WTC11 (cell line): ENCODE data around the gene PMEPA1.

Experiments used
- CREB1 ChIP-seq: sonication (generic); formaldehyde crosslinking; IDR thresholded peaks from 2 replicates; pipeline ENCODE4 v1.8.0; 2023; ENCODE audit warnings: mild to moderate bottlenecking, missing genetic modification reagents
- NR2C2 ChIP-seq: sonication (generic); formaldehyde crosslinking; IDR thresholded peaks from 2 replicates; pipeline ENCODE4 v1.8.0; 2022; ENCODE audit warnings: mild to moderate bottlenecking, missing genetic modification reagents
- NR3C1 ChIP-seq: sonication (generic); formaldehyde crosslinking; conservative IDR thresholded peaks from 2 replicates; pipeline ENCODE4 v1.8.1; 2023; ENCODE audit warnings: low read depth, mild to moderate bottlenecking, missing genetic modification reagents
- SMAD4 ChIP-seq: sonication (generic); formaldehyde crosslinking; IDR thresholded peaks from 2 replicates; pipeline ENCODE4 v1.8.0; 2022; ENCODE audit warnings: mild to moderate bottlenecking, missing genetic modification reagents
- TF ChIP-seq, protein P1 (sequence below): fragments of 200-600 bp; IDR thresholded peaks from 2 replicates; pipeline ENCODE4 v1.8.0; 2022; ENCODE audit warnings: antibody characterized with exemption
- TF ChIP-seq, protein P2 (sequence below): sonication (generic); formaldehyde crosslinking; IDR thresholded peaks from 2 replicates; pipeline ENCODE4 v1.8.0; 2022; ENCODE audit warnings: mild to moderate bottlenecking, missing genetic modification reagents

DNA sequence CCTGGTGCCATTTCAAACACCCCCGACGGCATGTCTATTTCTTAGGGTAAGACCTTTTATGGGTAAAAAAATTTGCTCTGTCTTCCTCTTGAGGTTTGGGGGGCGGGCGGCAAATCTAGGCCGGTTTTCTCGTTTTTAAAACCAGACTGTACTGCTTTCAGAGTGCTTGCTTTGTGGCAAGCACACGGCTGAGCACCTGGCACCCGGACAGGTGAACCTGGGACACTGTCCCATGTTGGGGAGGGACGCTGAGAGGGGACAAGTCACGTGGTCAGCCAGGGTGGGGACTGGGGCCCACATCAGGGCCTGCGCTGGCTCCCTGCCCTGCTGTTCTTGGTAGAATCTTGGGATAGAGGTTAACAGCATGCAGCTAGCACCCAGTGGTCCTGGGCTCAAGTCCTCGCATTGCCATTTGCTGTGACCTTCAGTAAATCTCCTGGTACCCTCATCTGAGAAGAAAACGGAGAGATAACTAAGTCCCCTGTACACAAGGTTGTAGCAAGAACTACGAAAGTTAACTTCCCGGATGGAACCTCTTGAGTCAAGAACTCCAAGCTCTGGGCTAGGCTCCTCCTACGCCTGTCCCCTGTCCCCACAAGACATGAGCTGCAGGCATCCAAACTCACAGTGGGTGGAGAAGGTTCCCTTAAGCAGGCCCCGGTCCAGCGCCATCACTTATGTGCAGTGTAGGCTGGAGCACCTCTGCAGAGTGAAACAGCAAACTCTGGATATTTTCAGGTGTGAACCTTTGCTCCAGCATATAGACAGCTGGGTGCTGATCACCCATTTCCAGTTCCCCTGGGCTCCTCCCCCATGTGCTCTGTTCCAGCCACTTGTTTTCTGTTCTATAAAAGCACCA lies 41.7 kb downstream of the PMEPA1 start:
- TF ChIP-seq, protein P1, sequence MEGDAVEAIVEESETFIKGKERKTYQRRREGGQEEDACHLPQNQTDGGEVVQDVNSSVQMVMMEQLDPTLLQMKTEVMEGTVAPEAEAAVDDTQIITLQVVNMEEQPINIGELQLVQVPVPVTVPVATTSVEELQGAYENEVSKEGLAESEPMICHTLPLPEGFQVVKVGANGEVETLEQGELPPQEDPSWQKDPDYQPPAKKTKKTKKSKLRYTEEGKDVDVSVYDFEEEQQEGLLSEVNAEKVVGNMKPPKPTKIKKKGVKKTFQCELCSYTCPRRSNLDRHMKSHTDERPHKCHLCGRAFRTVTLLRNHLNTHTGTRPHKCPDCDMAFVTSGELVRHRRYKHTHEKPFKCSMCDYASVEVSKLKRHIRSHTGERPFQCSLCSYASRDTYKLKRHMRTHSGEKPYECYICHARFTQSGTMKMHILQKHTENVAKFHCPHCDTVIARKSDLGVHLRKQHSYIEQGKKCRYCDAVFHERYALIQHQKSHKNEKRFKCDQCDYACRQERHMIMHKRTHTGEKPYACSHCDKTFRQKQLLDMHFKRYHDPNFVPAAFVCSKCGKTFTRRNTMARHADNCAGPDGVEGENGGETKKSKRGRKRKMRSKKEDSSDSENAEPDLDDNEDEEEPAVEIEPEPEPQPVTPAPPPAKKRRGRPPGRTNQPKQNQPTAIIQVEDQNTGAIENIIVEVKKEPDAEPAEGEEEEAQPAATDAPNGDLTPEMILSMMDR, result no peak
- TF ChIP-seq NR3C1 (CRISPR knock-in tag), result no peak
- no peak for TF ChIP-seq CREB1
- no peak for TF ChIP-seq SMAD4 (CRISPR knock-in tag)
- TF ChIP-seq, protein P2, sequence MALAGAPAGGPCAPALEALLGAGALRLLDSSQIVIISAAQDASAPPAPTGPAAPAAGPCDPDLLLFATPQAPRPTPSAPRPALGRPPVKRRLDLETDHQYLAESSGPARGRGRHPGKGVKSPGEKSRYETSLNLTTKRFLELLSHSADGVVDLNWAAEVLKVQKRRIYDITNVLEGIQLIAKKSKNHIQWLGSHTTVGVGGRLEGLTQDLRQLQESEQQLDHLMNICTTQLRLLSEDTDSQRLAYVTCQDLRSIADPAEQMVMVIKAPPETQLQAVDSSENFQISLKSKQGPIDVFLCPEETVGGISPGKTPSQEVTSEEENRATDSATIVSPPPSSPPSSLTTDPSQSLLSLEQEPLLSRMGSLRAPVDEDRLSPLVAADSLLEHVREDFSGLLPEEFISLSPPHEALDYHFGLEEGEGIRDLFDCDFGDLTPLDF (CRISPR knock-in tag), result no peak
- TF ChIP-seq NR2C2 (CRISPR knock-in tag), result no peak
